ENCODE data around the gene RIC3. TPM values are rescaled to one million over a fixed set of nuclear protein-coding genes. Genes with fewer than 3 reads are reported as not detected.

RIC3 gene
- total and polyA plus RNA-seq, 2 of the 8 experiments (the other 6 are each of a cell fraction or from before 2014, with no cell fraction given) = 6.4 to 15.5 TPM

- peaks cover 5 to 6% of the 10 kb centered on the region in 2 experiments for H4K20me1 ChIP-seq (replicated peaks in 1 of 2; ENCODE audit: control insufficient read depth in 1 of 2, insufficient read depth in 2 of 2, low read length in 2 of 2)
- CTCF ChIA-PET (ENCODE audit: partially characterized antibody) = interaction anchor here (1.0 to 30.2 kb wide), 24 partner anchors 10 to 219 kb away, joined by 3 to 1283 read pairs (median 7); no protein-coding TSS in a partner anchor
- no peak overlapping the region for H2AFZ ChIP-seq (ENCODE audit: low read length)
- H3K79me1 ChIP-seq (ENCODE audit: low read depth, low read length) = no peaks in the 10 kb centered on the region; the same call in 1 of the 2 replicates
- H4K5ac ChIP-seq (ENCODE audit: insufficient read length, low read depth, low read length) = no peak overlapping the region
- H3K23me2 ChIP-seq (ENCODE audit: low read depth, low read length) = no peaks in the 10 kb centered on the region; the same call in 1 of the 2 replicates
- no peak for FAIRE-seq
- no peak overlapping the region for H3K4me2 ChIP-seq (ENCODE audit: insufficient read depth in 1 of 2, low read depth in 2 of 2, low read length in 2 of 2)
- H3K14ac ChIP-seq (ENCODE audit: insufficient read length) = no peak overlapping the region
- H2BK120ac ChIP-seq (replicated peaks; ENCODE audit: low read depth, low read length) = no peak overlapping the region
- no peak overlapping the region for H2BK5ac ChIP-seq (ENCODE audit: low read depth, low read length)
- H2BK15ac ChIP-seq (ENCODE audit: low read length) = no peak overlapping the region
- H3K79me2 ChIP-seq (ENCODE audit: control insufficient read depth in 1 of 2, insufficient read depth in 2 of 2, low read length in 2 of 2) = no peaks in the 10 kb centered on the region
- H2AK5ac ChIP-seq (ENCODE audit: low read depth, low read length) = no peak overlapping the region
- no peaks in the 10 kb centered on the region for H3K9me3 ChIP-seq (ENCODE audit: insufficient read depth in 2 of 2, low read depth in 1 of 2, low read length in 1 of 2)
- no peak overlapping the region for H3K18ac ChIP-seq (ENCODE audit: extremely low read depth, low read length)
- no peak overlapping the region for H3K4me3 ChIP-seq (ENCODE audit: extremely low read depth in 1 of 4, insufficient read depth in 2 of 4, low read depth in 3 of 4, low read length in 4 of 4)
- DNase-seq (ENCODE audit: low read depth in 1 of 2, low spot score in 2 of 2) = no peak
- no peak for TF ChIP-seq GTF2F1 (IDR thresholded peaks at IDR 0.05; ENCODE audit: borderline replicate concordance, low read depth, low read length)
- POLR2A ChIA-PET (ENCODE audit: partially characterized antibody) = interaction anchor here (1.1 to 3.2 kb wide), 5 partner anchors 9 to 207 kb away, joined by 3 to 12 read pairs (median 5); partner anchors contain the start of gene EIF3F
- H4K8ac ChIP-seq (ENCODE audit: extremely low read depth, insufficient read depth, low read length) = no peak overlapping the region
- H3K27ac ChIP-seq (ENCODE audit: low read depth, low read length) = no peak overlapping the region
- 90% methylated on average over 14 of the region's 14 CpGs; no CpG with 5 or more reads in 1 of the 2 experiments for WGBS, 2 experiments (ENCODE audit: extremely low coverage in 1 of 2, insufficient coverage in 1 of 2, insufficient read length in 1 of 2, insufficient replicate concordance in 2 of 2, low coverage in 1 of 2, low lambda C conversion rate in 2 of 2, missing lambda C conversion rate in 1 of 2)
- no peak overlapping the region for H2BK20ac ChIP-seq (ENCODE audit: low read length)
- H3K4ac ChIP-seq (replicated peaks; ENCODE audit: insufficient read length, low read depth, low read length) = no peak overlapping the region
- H3K27me3 ChIP-seq (replicated peaks in 1 of 4; ENCODE audit: control insufficient read depth in 3 of 4, extremely low read depth in 1 of 4, insufficient read depth in 3 of 4, low read length in 3 of 4) = no peaks in the 10 kb centered on the region; a peak in 1 of 7 replicates
- no peak overlapping the region for H3K23ac ChIP-seq (ENCODE audit: insufficient read length)
- H2BK12ac ChIP-seq (ENCODE audit: low read depth, low read length) = no peak overlapping the region
- H3K4me1 ChIP-seq (replicated peaks in 1 of 4; ENCODE audit: control insufficient read depth in 3 of 4, insufficient read depth in 4 of 4, low read length in 3 of 4) = no peaks in the 10 kb centered on the region
- peaks cover 13 to 41% (median 30%) of the 10 kb centered on the region in 4 experiments for H3K36me3 ChIP-seq (ENCODE audit: control insufficient read depth in 2 of 4, insufficient read depth in 4 of 4, low read length in 3 of 4)
- H3K56ac ChIP-seq (replicated peaks; ENCODE audit: insufficient read length, low read depth, low read length) = no peak overlapping the region
- H4K91ac ChIP-seq (replicated peaks; ENCODE audit: insufficient read length, low read length) = no peak overlapping the region
- no peak overlapping the region for H3K9ac ChIP-seq (replicated peaks in 1 of 4; ENCODE audit: extremely low read depth in 1 of 4, low read depth in 3 of 4, low read length in 3 of 4)
Measured at GRCh38 chr11:8100158-8100557, 68.7 kb downstream of the RIC3 start.
